HUES48 (cell line): Measurements from ENCODE around the gene LAMTOR5.

Experiments used
- H3K27ac ChIP-seq: one replicate; pipeline ENCODE4 v1.7.0; 2013; ENCODE audit warnings: low read depth, low read length, inconsistent platforms
- H3K27me3 ChIP-seq: 2 replicates; pipeline ENCODE4 v1.6.1; 2013; ENCODE audit warnings: mild to moderate bottlenecking, low read length; ENCODE audit not compliant: control insufficient read depth, insufficient read depth
- H3K36me3 ChIP-seq: 2 replicates; pipeline ENCODE4 v1.6.1; 2013; ENCODE audit warnings: low read length; ENCODE audit not compliant: control insufficient read depth, insufficient read depth
- H3K4me1 ChIP-seq: 2 replicates; pipeline ENCODE4 v1.6.1; 2013; ENCODE audit warnings: mild to moderate bottlenecking, low read length; ENCODE audit not compliant: control insufficient read depth, insufficient read depth
- H3K4me3 ChIP-seq: 2 replicates; pipeline ENCODE4 v1.5.1; 2013; ENCODE audit warnings: mild to moderate bottlenecking, low read depth, low read length
- H3K9ac ChIP-seq: 2 replicates; pipeline ENCODE4 v1.6.1; 2013; ENCODE audit warnings: mild to moderate bottlenecking, low read depth, low read length, moderate library complexity
- H3K9me3 ChIP-seq: 2 replicates; pipeline ENCODE4 v1.6.1; 2013; ENCODE audit warnings: low read length; ENCODE audit not compliant: control insufficient read depth, insufficient read depth

The LAMTOR5 gene

DNA sequence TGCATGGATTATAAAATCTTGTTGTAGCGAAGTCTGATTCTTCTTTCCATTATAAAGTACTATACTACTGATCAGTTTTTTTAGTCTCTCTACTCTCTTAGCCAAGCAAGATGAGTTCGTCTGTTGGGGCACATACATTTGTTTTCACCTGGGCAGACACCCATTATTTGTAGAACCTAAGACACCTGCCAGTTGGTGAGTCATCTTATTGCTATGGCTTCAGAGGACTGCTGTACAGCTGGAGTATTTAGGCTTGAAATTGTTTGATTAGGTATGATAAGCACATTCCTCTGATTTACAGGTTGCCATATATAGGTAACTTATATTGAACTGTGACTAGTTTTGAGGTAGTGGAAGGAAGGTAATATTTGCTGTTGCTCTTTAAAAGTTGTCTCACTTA lies 51.1 kb downstream of the LAMTOR5 start:
- Histone ChIP-seq H3K9me3 (no peaks in the 10 kb centered on the region), H3K36me3 (peaks cover 67% of the 10 kb centered on the region), H3K9ac (no peak overlapping the region), H3K4me3 (no peak overlapping the region), H3K27ac (no peak overlapping the region), H3K4me1 (no peaks in the 10 kb centered on the region), H3K27me3 (no peaks in the 10 kb centered on the region)

DNA sequence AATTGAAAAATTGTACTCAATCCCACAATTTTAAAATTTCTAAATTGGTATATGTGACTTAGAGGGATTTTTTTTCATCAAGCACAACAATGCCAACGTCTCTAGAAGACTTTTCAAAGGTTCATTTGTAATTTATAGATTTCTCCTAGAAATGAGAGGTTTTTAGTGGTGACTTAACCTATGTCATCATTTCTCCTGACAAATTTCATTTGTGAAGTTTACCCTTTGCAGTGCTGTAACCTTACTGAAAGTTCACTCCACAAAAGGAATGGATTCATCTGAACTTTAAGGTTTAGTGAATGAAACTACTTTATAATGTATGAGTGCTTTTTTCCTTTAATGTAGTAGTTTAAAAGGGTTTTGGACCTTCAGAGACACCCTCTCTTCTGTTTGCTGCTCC lies 52.2 kb downstream of the LAMTOR5 start:
- Histone ChIP-seq H3K4me3 (no peak overlapping the region), H3K9ac (no peak overlapping the region), H3K4me1 (no peaks in the 10 kb centered on the region), H3K36me3 (peaks cover 68% of the 10 kb centered on the region), H3K27ac (no peak overlapping the region), H3K27me3 (no peaks in the 10 kb centered on the region), H3K9me3 (no peaks in the 10 kb centered on the region)
